Large intestine (tissue), 3 donors: ENCODE results near the gene ABHD1. TPM values are rescaled to one million over a fixed set of nuclear protein-coding genes. Genes with fewer than 3 reads are reported as not detected.
A peak's percentile ranks its signal among the peaks of the same experiment; 100 is the strongest.

Source experiments
- DNase-seq, 2 donors: peaks; one replicate each; pipeline versions ENCODE4 v3.0.0 to v3.0.0-alpha.2; 2013
- H3K27ac ChIP-seq: one replicate; pipeline ENCODE4 v1.5.1; 2013; ENCODE audit warnings: low read length
- H3K27me3 ChIP-seq: 2 replicates; pipeline ENCODE4 v1.6.1; 2013; ENCODE audit warnings: low read length; ENCODE audit not compliant: control insufficient read depth, insufficient read depth
- H3K36me3 ChIP-seq: 2 replicates; pipeline ENCODE4 v1.6.1; 2013; ENCODE audit warnings: low read length; ENCODE audit not compliant: control insufficient read depth, insufficient read depth
- H3K4me1 ChIP-seq: one replicate; pipeline ENCODE4 v1.6.1; 2013; ENCODE audit warnings: low read length; ENCODE audit not compliant: control insufficient read depth, insufficient read depth
- H3K4me3 ChIP-seq: one replicate; pipeline ENCODE4 v1.5.1; 2013; ENCODE audit warnings: low read length
- H3K9me3 ChIP-seq: one replicate; pipeline ENCODE4 v1.6.1; 2013; ENCODE audit warnings: mild to moderate bottlenecking, low read depth, low read length, moderate library complexity; ENCODE audit not compliant: control insufficient read depth
- WGBS: methylation state at CpG from one replicate; pipeline ENCODE4 v1.1.5; 2013; ENCODE audit warnings: low lambda C conversion rate; ENCODE audit not compliant: insufficient coverage; 5-methylcytosine and 5-hydroxymethylcytosine counted together
- polyA plus RNA-seq: library from polyadenylated mRNA; unstranded; fragments of 120-200 nt; gene quantifications from one replicate; pipeline ENCODE4 v1.2.1, GENCODE V29; 2013

Gene ABHD1
- polyA plus RNA-seq, 1 donor, result 2.0 TPM

DNA sequence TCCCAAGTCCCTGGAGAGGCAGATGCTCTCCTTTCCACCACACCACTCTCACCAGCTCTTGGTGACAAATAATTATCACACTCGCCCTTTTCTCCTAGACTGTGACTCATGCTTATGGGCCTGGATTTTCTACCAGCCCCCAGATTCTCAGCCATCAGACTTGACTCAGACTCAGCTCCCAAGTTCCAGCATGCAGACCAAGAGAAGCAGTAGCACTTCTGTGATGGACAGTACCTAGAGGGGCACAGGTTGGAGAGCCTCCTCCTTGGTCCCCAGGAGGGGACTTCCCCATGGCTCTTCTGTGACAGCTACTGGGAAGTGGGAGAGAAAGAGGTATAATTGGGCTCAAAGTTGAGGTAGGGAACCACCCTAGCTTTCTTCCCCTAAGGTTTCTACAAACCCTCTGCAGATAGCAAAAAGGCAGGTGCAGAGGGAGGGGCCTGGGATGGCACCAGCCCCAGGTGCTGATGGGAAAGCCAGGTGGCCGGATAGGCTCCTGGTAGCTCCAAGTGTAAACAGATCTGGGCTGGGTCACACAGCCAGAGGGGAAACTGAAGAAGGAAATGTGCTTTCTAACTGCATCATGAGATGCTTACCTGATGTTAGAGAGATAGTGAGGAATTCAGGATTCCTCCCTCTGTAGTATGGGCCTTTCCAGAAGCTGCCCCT, 29.3 kb downstream of the ABHD1 start:
- Histone ChIP-seq H3K27ac (no peak overlapping the region), H3K27me3 (no peaks in the 10 kb centered on the region), H3K36me3 (no peaks in the 10 kb centered on the region), H3K9me3 (peaks cover 3% of the 10 kb centered on the region), H3K4me3 (no peak overlapping the region), H3K4me1 (peaks cover 13% of the 10 kb centered on the region)
- no CpG with 5 or more reads among the region's 2 CpGs for WGBS
- peak in 1 of 2 donors; percentile 59 for DNase-seq

- no CpG with 5 or more reads among the region's 6 CpGs for WGBS
- no peak overlapping the region for H3K4me3 ChIP-seq
- no peaks in the 10 kb centered on the region for H3K27me3 ChIP-seq
- peaks cover 7% of the 10 kb centered on the region for H3K4me1 ChIP-seq
- H3K36me3 ChIP-seq, result no peaks in the 10 kb centered on the region
- DNase-seq, result no peak
- no peak overlapping the region for H3K27ac ChIP-seq
- peaks cover 3% of the 10 kb centered on the region for H3K9me3 ChIP-seq
Measured at GRCh38 chr2:27154488-27154887, 30.9 kb downstream of the ABHD1 start.

- WGBS, result 83% methylated on average over 2 of the region's 9 CpGs
- no peak for DNase-seq
- Histone ChIP-seq H3K27me3 (no peaks in the 10 kb centered on the region), H3K4me3 (no peak overlapping the region), H3K27ac (no peak overlapping the region), H3K9me3 (peaks cover 1% of the 10 kb centered on the region), H3K36me3 (no peaks in the 10 kb centered on the region), H3K4me1 (peaks cover 4% of the 10 kb centered on the region)
Measured at GRCh38 chr2:27155069-27155520, 31.5 kb downstream of the ABHD1 start.

- H3K9me3 ChIP-seq, result no peaks in the 10 kb centered on the region
- H3K27me3 ChIP-seq, result no peaks in the 10 kb centered on the region
- no peaks in the 10 kb centered on the region for H3K4me1 ChIP-seq
- DNase-seq, result no peak
- no peaks in the 10 kb centered on the region for H3K36me3 ChIP-seq
- H3K4me3 ChIP-seq, result no peak overlapping the region
- WGBS, result no CpG with 5 or more reads among the region's 6 CpGs
- no peak overlapping the region for H3K27ac ChIP-seq
Measured at GRCh38 chr2:27158468-27158867, 34.9 kb downstream of the ABHD1 start.

DNA sequence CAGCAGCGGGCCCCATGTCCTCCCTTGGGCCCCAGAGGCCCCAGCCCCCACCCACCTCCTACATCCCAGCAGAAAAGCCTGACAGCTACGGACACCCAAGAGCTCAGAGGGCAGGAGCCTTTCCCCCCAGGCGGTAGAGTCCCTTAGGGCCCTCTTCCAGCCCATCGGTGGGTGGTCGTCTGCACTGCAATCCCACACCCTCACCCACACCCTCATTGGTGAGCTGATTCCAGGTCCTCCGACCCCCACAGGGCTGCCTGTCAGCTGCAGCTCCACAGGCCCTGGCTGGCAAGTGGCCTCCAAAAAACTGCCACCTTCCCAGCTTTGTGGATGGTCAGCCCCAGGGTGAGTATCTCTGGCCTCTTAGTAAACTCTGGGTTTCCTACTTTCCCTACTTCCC, 35.7 kb downstream of the ABHD1 start:
- no CpG with 5 or more reads among the region's 6 CpGs for WGBS
- no peaks in the 10 kb centered on the region for H3K9me3 ChIP-seq
- H3K4me3 ChIP-seq, result no peak overlapping the region
- no peaks in the 10 kb centered on the region for H3K36me3 ChIP-seq
- H3K27ac ChIP-seq, result no peak overlapping the region
- DNase-seq, result no peak
- H3K4me1 ChIP-seq, result no peaks in the 10 kb centered on the region
- no peaks in the 10 kb centered on the region for H3K27me3 ChIP-seq

GRCh38 chr2:27160191-27160590, 36.6 kb downstream of the ABHD1 start:
- Histone ChIP-seq H3K27me3 (no peaks in the 10 kb centered on the region), H3K4me3 (no peak overlapping the region), H3K9me3 (no peaks in the 10 kb centered on the region), H3K27ac (no peak overlapping the region), H3K4me1 (no peaks in the 10 kb centered on the region), H3K36me3 (no peaks in the 10 kb centered on the region)
- DNase-seq, result no peak
- 80% methylated on average over 1 of the region's 9 CpGs for WGBS

- Histone ChIP-seq H3K4me3 (no peak overlapping the region), H3K4me1 (no peaks in the 10 kb centered on the region), H3K27ac (no peak overlapping the region), H3K9me3 (no peaks in the 10 kb centered on the region), H3K27me3 (no peaks in the 10 kb centered on the region), H3K36me3 (no peaks in the 10 kb centered on the region)
- no CpG with 5 or more reads among the region's 15 CpGs for WGBS
- no peak for DNase-seq
Measured at GRCh38 chr2:27162151-27163121, 38.8 kb downstream of the ABHD1 start.

- Histone ChIP-seq H3K4me1 (no peaks in the 10 kb centered on the region), H3K36me3 (no peaks in the 10 kb centered on the region)
- no CpG with 5 or more reads among the region's 8 CpGs for WGBS
Measured at GRCh38 chr2:27164960-27165763, 41.5 kb downstream of the ABHD1 start.

GRCh38 chr2:27170581-27171337, 47.1 kb downstream of the ABHD1 start:
- no peak overlapping the region for H3K27ac ChIP-seq
- no peaks in the 10 kb centered on the region for H3K9me3 ChIP-seq
- no peak overlapping the region for H3K4me3 ChIP-seq
- peaks cover 3% of the 10 kb centered on the region for H3K27me3 ChIP-seq
- 83% methylated on average over 2 of the region's 6 CpGs for WGBS
- no peaks in the 10 kb centered on the region for H3K36me3 ChIP-seq
- H3K4me1 ChIP-seq, result no peaks in the 10 kb centered on the region
- no peak for DNase-seq

More at GRCh38 chr2:27164960-27165763, 41.5 kb downstream of the ABHD1 start:
- DNase-seq, result no peak
- Histone ChIP-seq H3K27me3 (no peaks in the 10 kb centered on the region), H3K9me3 (no peaks in the 10 kb centered on the region), H3K27ac (no peak overlapping the region), H3K4me3 (no peak overlapping the region)
